Stomach smooth muscle (tissue), 2 donors: ENCODE data around the gene NCLN.

Source experiments
- H3K27ac ChIP-seq: one replicate; pipeline ENCODE4 v1.7.0; 2013; ENCODE audit warnings: mild to moderate bottlenecking, low read length, inconsistent platforms
- H3K27me3 ChIP-seq, 2 donors: one replicate each; pipeline ENCODE4 v1.7.0; 2013; ENCODE audit warnings: low read length in 2 of 2; ENCODE audit not compliant: insufficient read depth in 2 of 2, control insufficient read depth in 1 of 2
- H3K36me3 ChIP-seq, 2 donors: one replicate each; pipeline ENCODE4 v1.7.0; 2013; ENCODE audit warnings: low read length in 2 of 2; ENCODE audit not compliant: control insufficient read depth in 2 of 2, insufficient read depth in 2 of 2
- H3K4me1 ChIP-seq: one replicate; pipeline ENCODE4 v1.7.0; 2013; ENCODE audit warnings: low read length; ENCODE audit not compliant: control insufficient read depth, insufficient read depth
- H3K4me3 ChIP-seq, 2 donors: one replicate each; pipeline ENCODE4 v1.7.0; 2013; ENCODE audit warnings: low read length in 2 of 2
- H3K9ac ChIP-seq, 2 donors: one replicate each; pipeline ENCODE4 v1.7.0; 2013; ENCODE audit warnings: low read length in 2 of 2, mild to moderate bottlenecking in 1 of 2
- H3K9me3 ChIP-seq, 2 donors: one replicate each; pipeline ENCODE4 v1.7.0; 2013; ENCODE audit warnings: low read length in 2 of 2; ENCODE audit not compliant: control insufficient read depth in 2 of 2
- donor health status: healthy.
- donor health status: Pancreatic carcinoma.

The NCLN gene

DNA sequence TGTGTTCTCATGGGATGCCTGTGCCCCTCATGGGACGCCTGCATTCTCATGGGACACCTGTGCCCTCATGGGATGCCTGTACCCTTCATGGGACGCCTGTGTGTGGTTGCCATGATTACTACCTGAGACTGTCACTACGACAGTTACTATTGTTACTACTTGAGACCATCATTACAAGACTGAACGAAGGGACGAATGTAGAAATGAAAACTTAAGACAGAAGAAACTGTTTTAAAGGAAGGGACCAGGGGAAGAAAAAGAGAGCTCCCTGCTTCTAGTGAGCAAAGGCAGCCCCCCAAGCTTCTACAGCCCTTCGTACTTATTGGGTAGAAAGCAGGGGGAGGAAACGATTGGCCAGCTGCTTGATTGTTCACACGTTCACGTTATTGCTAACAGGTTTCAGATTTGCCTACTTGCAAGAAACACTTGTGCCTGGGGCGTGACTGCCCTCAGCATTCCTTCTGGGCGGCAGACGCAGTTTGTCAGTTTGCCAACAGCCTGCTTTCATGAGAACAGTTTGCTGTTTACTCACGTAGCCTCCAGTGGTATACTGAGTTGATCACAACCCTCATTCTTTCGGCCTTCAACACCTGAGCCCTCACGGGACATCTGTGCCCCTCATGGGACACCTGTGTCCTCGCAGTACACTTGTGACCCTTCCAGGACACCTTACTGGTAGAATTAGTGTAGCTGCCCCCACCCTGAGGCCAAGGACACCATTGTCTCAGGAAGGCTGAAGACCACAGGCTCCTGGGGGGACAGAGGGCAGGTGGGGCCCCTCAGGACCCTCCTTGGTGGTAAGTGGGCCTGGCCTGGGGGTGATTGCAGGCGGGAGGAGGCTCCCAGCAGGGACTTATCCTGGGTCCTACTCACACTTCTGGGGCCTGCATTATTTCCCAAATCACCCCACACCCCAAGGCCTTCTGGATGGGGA is 9.7 kb upstream of the NCLN start:
- Histone ChIP-seq H3K4me3 (no peak overlapping the region), H3K36me3 (no peaks in the 10 kb centered on the region), H3K9ac (no peak overlapping the region), H3K4me1 (no peaks in the 10 kb centered on the region), H3K27me3 (peaks cover 0 to 6% of the 10 kb centered on the region in 2 donors), H3K27ac (no peak overlapping the region), H3K9me3 (no peaks in the 10 kb centered on the region)

DNA sequence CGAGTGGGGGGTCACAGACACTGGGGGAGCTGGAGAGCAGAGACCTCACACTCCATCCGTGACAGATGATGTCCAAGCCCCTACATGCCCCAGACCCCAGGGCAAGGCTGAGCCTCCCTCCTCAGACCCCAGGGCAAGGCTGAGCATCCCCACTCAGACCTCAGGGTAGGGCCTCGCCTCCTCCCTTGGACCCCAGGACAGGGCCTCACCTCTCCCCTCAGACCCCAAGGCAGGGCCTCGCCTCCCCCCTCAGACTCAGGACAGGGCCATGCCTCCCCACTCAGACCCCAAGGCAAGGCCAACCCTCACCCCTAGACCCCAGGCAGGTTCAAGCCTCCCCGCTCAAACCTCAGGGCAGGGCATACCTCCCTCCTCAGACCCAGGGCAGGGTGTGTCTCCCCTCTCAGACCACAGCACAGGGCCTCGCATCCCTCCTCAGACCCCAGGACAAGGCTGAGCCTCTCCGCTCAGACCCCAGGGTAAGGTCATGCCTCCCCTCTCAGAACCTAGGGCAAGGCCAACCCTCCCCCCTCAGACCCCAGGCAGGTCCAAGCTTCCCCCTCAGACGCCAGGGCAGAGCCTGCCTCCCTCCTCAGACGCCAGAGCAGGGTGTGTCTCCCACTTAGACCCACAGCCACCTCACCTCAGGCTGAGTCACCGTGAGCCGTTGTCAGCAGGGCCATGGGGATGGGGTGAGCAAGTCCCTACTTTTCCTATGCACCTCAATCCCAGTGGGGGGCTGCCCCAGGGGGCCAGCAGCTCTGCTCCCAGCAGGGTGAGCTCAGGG is 8.8 kb upstream of the NCLN start:
- H3K4me1 ChIP-seq, result no peaks in the 10 kb centered on the region
- no peak overlapping the region for H3K9ac ChIP-seq
- H3K27ac ChIP-seq, result no peak overlapping the region

DNA sequence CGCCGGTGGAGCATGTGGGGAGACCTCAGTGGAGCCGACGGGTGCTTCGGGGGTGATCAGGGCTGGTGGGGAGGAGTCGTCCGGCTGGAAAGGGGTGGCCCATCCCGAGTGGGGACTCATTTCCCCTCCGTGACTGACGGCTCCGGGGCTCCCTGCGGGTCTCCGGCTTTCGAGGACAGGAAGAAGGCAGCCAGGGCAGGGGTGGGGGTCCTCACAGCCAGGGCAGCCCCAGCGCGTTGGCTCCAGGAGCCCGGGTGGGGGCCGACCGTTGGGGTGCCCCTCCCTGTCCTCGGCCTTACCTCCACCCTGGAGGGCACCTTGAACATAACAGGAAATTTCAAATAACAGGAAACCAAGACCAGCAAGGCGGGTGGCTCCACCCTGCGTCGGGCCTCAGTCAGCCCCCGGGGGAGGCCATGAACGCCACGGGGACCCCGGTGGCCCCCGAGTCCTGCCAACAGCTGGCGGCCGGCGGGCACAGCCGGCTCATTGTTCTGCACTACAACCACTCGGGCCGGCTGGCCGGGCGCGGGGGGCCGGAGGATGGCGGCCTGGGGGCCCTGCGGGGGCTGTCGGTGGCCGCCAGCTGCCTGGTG is 7.3 kb upstream of the NCLN start, which contains the start of gene S1PR4:
S1PR4 (plus strand) TSS at position 393 of the 596 bp plus-strand sequence; CDS start at position 417, 24 bp downstream.
- H3K9me3 ChIP-seq, result no peaks in the 10 kb centered on the region
- no peak within 1 kb of the TSS for H3K27ac ChIP-seq
- peaks cover 0 to 2% of the 10 kb centered on the region in 2 donors for H3K27me3 ChIP-seq
- no peaks in the 10 kb centered on the region for H3K36me3 ChIP-seq
- peak within 1 kb of the TSS in 1 of 2 donors; percentile 8 for H3K4me3 ChIP-seq
- no peaks in the 10 kb centered on the region for H3K4me1 ChIP-seq
- H3K9ac ChIP-seq, result no peak within 1 kb of the TSS

More for the DNA sequence above, 8.8 kb upstream of the NCLN start:
- no peaks in the 10 kb centered on the region for H3K9me3 ChIP-seq
- no peak overlapping the region for H3K4me3 ChIP-seq
- H3K27me3 ChIP-seq, result peaks cover 0 to 3% of the 10 kb centered on the region in 2 donors
- H3K36me3 ChIP-seq, result no peaks in the 10 kb centered on the region

DNA sequence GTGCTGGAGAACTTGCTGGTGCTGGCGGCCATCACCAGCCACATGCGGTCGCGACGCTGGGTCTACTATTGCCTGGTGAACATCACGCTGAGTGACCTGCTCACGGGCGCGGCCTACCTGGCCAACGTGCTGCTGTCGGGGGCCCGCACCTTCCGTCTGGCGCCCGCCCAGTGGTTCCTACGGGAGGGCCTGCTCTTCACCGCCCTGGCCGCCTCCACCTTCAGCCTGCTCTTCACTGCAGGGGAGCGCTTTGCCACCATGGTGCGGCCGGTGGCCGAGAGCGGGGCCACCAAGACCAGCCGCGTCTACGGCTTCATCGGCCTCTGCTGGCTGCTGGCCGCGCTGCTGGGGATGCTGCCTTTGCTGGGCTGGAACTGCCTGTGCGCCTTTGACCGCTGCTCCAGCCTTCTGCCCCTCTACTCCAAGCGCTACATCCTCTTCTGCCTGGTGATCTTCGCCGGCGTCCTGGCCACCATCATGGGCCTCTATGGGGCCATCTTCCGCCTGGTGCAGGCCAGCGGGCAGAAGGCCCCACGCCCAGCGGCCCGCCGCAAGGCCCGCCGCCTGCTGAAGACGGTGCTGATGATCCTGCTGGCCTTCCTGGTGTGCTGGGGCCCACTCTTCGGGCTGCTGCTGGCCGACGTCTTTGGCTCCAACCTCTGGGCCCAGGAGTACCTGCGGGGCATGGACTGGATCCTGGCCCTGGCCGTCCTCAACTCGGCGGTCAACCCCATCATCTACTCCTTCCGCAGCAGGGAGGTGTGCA is 6.6 kb upstream of the NCLN start:
- Histone ChIP-seq H3K27me3 (peaks cover 0 to 2% of the 10 kb centered on the region in 2 donors), H3K9me3 (no peaks in the 10 kb centered on the region), H3K9ac (no peak overlapping the region), H3K4me1 (no peaks in the 10 kb centered on the region), H3K27ac (no peak overlapping the region), H3K36me3 (no peaks in the 10 kb centered on the region), H3K4me3 (peak overlapping the region in 1 of 2 donors; percentile 8)

DNA sequence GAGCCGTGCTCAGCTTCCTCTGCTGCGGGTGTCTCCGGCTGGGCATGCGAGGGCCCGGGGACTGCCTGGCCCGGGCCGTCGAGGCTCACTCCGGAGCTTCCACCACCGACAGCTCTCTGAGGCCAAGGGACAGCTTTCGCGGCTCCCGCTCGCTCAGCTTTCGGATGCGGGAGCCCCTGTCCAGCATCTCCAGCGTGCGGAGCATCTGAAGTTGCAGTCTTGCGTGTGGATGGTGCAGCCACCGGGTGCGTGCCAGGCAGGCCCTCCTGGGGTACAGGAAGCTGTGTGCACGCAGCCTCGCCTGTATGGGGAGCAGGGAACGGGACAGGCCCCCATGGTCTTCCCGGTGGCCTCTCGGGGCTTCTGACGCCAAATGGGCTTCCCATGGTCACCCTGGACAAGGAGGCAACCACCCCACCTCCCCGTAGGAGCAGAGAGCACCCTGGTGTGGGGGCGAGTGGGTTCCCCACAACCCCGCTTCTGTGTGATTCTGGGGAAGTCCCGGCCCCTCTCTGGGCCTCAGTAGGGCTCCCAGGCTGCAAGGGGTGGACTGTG is 5.9 kb upstream of the NCLN start:
- no peaks in the 10 kb centered on the region for H3K9me3 ChIP-seq
- H3K4me1 ChIP-seq, result peaks cover 3% of the 10 kb centered on the region
- no peak overlapping the region for H3K9ac ChIP-seq
- H3K27ac ChIP-seq, result no peak overlapping the region
- H3K27me3 ChIP-seq, result peaks cover 0 to 2% of the 10 kb centered on the region in 2 donors
- peak overlapping the region in 1 of 2 donors; percentile 8 for H3K4me3 ChIP-seq
- H3K36me3 ChIP-seq, result no peaks in the 10 kb centered on the region

DNA sequence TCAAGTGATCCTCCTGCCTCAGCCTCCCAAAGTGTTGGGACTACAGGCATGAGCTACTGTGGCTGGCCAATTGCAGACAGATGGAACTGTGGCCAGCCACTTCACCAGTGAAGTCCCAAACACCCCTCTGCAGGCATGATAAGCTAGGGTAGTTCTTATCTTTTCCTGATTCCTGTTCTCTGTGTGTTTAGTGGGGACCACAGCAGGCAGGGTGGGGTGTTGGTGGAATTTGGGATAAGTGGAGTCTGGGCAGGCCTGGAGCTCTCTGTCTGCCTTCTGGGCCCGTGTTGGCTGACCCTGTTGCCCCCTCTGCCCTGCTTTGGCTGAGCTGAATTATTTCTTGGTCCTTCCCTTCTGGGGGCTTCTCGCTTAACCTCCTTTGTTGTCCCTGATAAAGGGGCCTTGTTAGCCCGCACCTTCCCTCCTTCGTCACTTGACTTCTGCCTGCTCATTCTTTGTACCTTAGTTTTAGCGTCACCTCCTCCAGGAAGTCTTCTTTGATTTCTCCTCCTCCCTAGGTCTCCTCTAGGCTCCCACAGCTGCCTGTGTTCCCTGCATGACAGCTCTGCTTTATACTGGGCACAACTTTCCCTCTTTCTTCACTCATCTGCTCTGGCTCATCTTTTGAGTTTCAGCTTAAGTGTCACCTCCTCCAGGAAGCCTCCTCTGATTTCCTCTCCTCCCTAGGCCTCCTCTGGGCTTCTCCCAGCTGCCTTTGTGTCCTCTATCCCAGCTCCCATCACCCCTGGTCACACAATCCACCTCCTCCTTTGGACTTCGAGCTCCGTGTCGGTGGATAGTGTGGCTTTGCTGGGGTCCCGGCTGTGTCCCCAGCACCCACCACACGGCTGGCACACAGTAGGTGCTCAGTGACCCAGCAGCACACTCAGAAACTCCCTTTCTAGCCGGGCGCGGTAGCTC is 1.7 kb upstream of the NCLN start:
- no peak overlapping the region for H3K4me3 ChIP-seq
- H3K27me3 ChIP-seq, result no peaks in the 10 kb centered on the region
- H3K27ac ChIP-seq, result no peak overlapping the region
- H3K4me1 ChIP-seq, result peaks cover 26% of the 10 kb centered on the region
- H3K36me3 ChIP-seq, result no peaks in the 10 kb centered on the region
- H3K9ac ChIP-seq, result no peak overlapping the region
- no peaks in the 10 kb centered on the region for H3K9me3 ChIP-seq

DNA sequence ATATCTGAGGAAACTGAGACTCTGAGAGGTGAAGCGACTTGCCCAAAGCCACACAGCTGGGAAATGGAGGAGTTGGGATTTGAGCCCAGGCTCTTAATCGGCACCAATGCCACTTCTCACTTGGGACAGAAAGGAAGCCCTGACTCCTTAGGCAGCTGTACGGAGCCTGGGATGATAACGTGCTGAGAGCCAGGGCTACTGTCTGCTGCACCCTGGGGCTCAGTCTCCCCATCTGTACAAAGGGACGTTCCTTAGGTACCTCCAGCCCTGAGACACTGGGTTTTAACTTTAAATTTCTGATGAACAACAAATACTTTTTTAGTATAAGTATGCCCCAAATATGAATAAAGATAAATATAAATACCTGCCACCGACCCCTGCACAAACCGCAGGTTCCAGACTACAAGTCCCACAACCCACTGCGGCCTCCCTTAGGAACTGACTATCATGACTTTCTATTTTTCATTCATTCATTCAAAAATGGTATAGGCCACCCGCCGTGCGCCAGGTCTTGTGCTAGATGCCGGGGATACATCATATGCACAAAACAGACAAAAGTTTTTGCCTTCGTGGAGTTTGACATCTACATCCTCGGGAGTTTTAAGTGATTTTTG is 776 bp upstream of the NCLN start:
- no peaks in the 10 kb centered on the region for H3K27me3 ChIP-seq
- peaks cover 26% of the 10 kb centered on the region for H3K4me1 ChIP-seq
- peak overlapping the region; percentile 84 to 91 for H3K4me3 ChIP-seq
- H3K9me3 ChIP-seq, result no peaks in the 10 kb centered on the region
- H3K27ac ChIP-seq, result peak overlapping the region; percentile 79
- no peaks in the 10 kb centered on the region for H3K36me3 ChIP-seq
- peak overlapping the region in 1 of 2 donors; percentile 75 for H3K9ac ChIP-seq

DNA sequence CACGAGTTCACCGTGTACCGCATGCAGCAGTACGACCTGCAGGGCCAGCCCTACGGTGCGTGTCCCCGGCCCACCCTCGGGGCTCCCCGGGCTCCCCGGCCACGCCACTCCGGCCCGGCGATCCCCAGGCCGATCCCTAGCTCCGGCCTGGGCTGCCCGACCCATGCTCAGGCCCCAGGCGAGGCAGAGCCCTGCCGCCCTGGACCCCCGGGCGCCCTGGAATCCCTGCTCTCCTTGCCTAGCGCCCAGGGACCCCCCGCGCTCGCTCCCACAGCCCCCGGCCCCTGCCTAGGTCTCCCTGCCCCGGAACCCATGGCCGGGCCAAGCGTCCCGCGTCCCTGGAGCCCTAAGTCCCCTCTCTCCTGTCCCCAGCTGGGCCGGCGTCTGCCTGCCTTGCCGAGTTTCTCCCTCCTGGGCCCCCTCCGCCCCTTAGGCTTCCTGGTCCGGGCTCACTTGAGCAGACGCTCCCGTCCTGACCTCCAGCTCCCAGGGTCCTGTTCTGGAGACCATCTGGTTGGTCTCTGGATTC is 494 bp downstream of the NCLN start:
- Histone ChIP-seq H3K27ac (no peak overlapping the region), H3K36me3 (no peaks in the 10 kb centered on the region), H3K27me3 (no peaks in the 10 kb centered on the region), H3K9ac (peak overlapping the region; percentile 74 to 80), H3K4me1 (peaks cover 26% of the 10 kb centered on the region), H3K9me3 (no peaks in the 10 kb centered on the region), H3K4me3 (peak overlapping the region; percentile 73 to 91)
